NCI-H1092 (cell line): ENCODE measurements around the gene GRIN2A.

Experiments
- DNase-seq: peaks from one replicate; lab custom pipeline; 2025; lab: John Stamatoyannopoulos, UW

Gene GRIN2A

GRCh38 chr16:10031473-10031872 is 150.8 kb downstream of the GRIN2A start:
- DNase-seq: no peak

- DNase-seq: no peak
Measured at GRCh38 chr16:10028644-10029043, 153.6 kb downstream of the GRIN2A start.

GRCh38 chr16:10027553-10027952 is 154.7 kb downstream of the GRIN2A start:
- no peak for DNase-seq

- DNase-seq: no peak
Measured at GRCh38 chr16:10026593-10026992, 155.6 kb downstream of the GRIN2A start.

- DNase-seq: no peak
Measured at GRCh38 chr16:10022098-10022497, 160.1 kb downstream of the GRIN2A start.

GRCh38 chr16:10020866-10021265 is 161.4 kb downstream of the GRIN2A start:
- DNase-seq: no peak

- no peak for DNase-seq
Measured at GRCh38 chr16:10016752-10017151, 165.5 kb downstream of the GRIN2A start.

- DNase-seq: no peak
Measured at GRCh38 chr16:10015397-10015796, 166.8 kb downstream of the GRIN2A start.

- DNase-seq: no peak
Measured at GRCh38 chr16:10013774-10014173, 168.5 kb downstream of the GRIN2A start.

- no peak for DNase-seq
Measured at GRCh38 chr16:10013364-10013763, 168.9 kb downstream of the GRIN2A start.

- DNase-seq: no peak
Measured at GRCh38 chr16:10009684-10010083, 172.5 kb downstream of the GRIN2A start.

- DNase-seq: no peak
Measured at GRCh38 chr16:10003486-10003885, 178.7 kb downstream of the GRIN2A start.

- no peak for DNase-seq
Measured at GRCh38 chr16:10001258-10001775, 180.9 kb downstream of the GRIN2A start.

GRCh38 chr16:9996221-9996620 is 186.0 kb downstream of the GRIN2A start:
- DNase-seq: no peak

- DNase-seq: no peak
Measured at GRCh38 chr16:9992441-9992840, 189.8 kb downstream of the GRIN2A start.

- DNase-seq: no peak
Measured at GRCh38 chr16:9980981-9981380, 201.2 kb downstream of the GRIN2A start.

GRCh38 chr16:9978160-9978725 is 204.0 kb downstream of the GRIN2A start:
- DNase-seq: no peak

- DNase-seq: no peak
Measured at GRCh38 chr16:9977333-9977897, 204.8 kb downstream of the GRIN2A start.

- no peak for DNase-seq
Measured at GRCh38 chr16:9976601-9977000, 205.6 kb downstream of the GRIN2A start.

GRCh38 chr16:9971907-9972306 is 210.3 kb downstream of the GRIN2A start:
- DNase-seq: no peak

GRCh38 chr16:9970796-9971195 is 211.4 kb downstream of the GRIN2A start:
- DNase-seq: no peak

GRCh38 chr16:9970244-9970643 is 212.0 kb downstream of the GRIN2A start:
- no peak for DNase-seq

GRCh38 chr16:9969580-9969979 is 212.6 kb downstream of the GRIN2A start:
- DNase-seq: no peak

- no peak for DNase-seq
Measured at GRCh38 chr16:9966569-9967157, 215.6 kb downstream of the GRIN2A start.
